ENCODE measurements around the gene ADAP1. TPM values are rescaled to one million over a fixed set of nuclear protein-coding genes. Genes with fewer than 3 reads are reported as not detected.
A peak's percentile ranks its signal among the peaks of the same experiment; 100 is the strongest.

ADAP1 gene
- total RNA-seq, 3 donors from 2014 or later, result 75.0 to 79.6 (median 79.5) TPM

- Mint-ChIP-seq H3K9me3 (no peaks in the 10 kb centered on the region), H3K4me3 (no peak overlapping the region), H3K4me1 (ENCODE audit: low read depth) (no peaks in the 10 kb centered on the region), H3K36me3 (ENCODE audit: insufficient read depth) (no peaks in the 10 kb centered on the region), H3K27me3 (ENCODE audit: low read depth) (peaks cover 8% of the 10 kb centered on the region)
- DNase-seq (no peak), ATAC-seq (no peak)
Observed at GRCh38 chr7:982511-983003, 28.1 kb upstream of the ADAP1 start.

GRCh38 chr7:981793-982510, 27.5 kb upstream of the ADAP1 start:
- Mint-ChIP-seq H3K4me1 (ENCODE audit: low read depth) (no peaks in the 10 kb centered on the region), H3K4me3 (no peak overlapping the region), H3K36me3 (ENCODE audit: insufficient read depth) (no peaks in the 10 kb centered on the region), H3K27me3 (ENCODE audit: low read depth) (peaks cover 8% of the 10 kb centered on the region), H3K9me3 (no peaks in the 10 kb centered on the region)
- DNase-seq (no peak), ATAC-seq (no peak)

- Mint-ChIP-seq H3K27me3 (ENCODE audit: low read depth) (no peaks in the 10 kb centered on the region), H3K9me3 (no peaks in the 10 kb centered on the region), H3K36me3 (ENCODE audit: insufficient read depth) (no peaks in the 10 kb centered on the region), H3K4me3 (no peak overlapping the region), H3K4me1 (ENCODE audit: low read depth) (no peaks in the 10 kb centered on the region)
- no peak for ATAC-seq
- no peak for DNase-seq
Observed at GRCh38 chr7:979886-980571, 25.5 kb upstream of the ADAP1 start.

- Mint-ChIP-seq H3K9me3 (no peaks in the 10 kb centered on the region), H3K36me3 (ENCODE audit: insufficient read depth) (no peaks in the 10 kb centered on the region), H3K4me3 (no peak overlapping the region), H3K4me1 (ENCODE audit: low read depth) (peaks cover 5% of the 10 kb centered on the region), H3K27me3 (ENCODE audit: low read depth) (no peaks in the 10 kb centered on the region)
- ATAC-seq, result no peak
- DNase-seq, result no peak
Observed at GRCh38 chr7:979151-979550, 24.7 kb upstream of the ADAP1 start.

GRCh38 chr7:978416-979091, 24.1 kb upstream of the ADAP1 start:
- H3K27me3 Mint-ChIP-seq (ENCODE audit: low read depth), result no peaks in the 10 kb centered on the region
- peaks cover 6% of the 10 kb centered on the region for H3K4me1 Mint-ChIP-seq (ENCODE audit: low read depth)
- no peak overlapping the region for H3K4me3 Mint-ChIP-seq
- no peaks in the 10 kb centered on the region for H3K9me3 Mint-ChIP-seq
- H3K36me3 Mint-ChIP-seq (ENCODE audit: insufficient read depth), result no peaks in the 10 kb centered on the region
- no peak for ATAC-seq
- no peak for DNase-seq

GRCh38 chr7:978049-978346, 23.5 kb upstream of the ADAP1 start:
- DNase-seq (no peak), ATAC-seq (no peak)
- Mint-ChIP-seq H3K4me3 (no peak overlapping the region), H3K36me3 (ENCODE audit: insufficient read depth) (no peaks in the 10 kb centered on the region), H3K27me3 (ENCODE audit: low read depth) (no peaks in the 10 kb centered on the region), H3K9me3 (no peaks in the 10 kb centered on the region), H3K4me1 (ENCODE audit: low read depth) (peaks cover 11% of the 10 kb centered on the region)

- H3K36me3 Mint-ChIP-seq (ENCODE audit: insufficient read depth), result peaks cover 1% of the 10 kb centered on the region
- DNase-seq (no peak), ATAC-seq (no peak)
- H3K4me1 Mint-ChIP-seq (ENCODE audit: low read depth), result peaks cover 17% of the 10 kb centered on the region
- H3K27me3 Mint-ChIP-seq (ENCODE audit: low read depth), result no peaks in the 10 kb centered on the region
- no peak overlapping the region for H3K4me3 Mint-ChIP-seq
- no peaks in the 10 kb centered on the region for H3K9me3 Mint-ChIP-seq
Observed at GRCh38 chr7:977326-978048, 23.0 kb upstream of the ADAP1 start.

GRCh38 chr7:976901-977325, 22.4 kb upstream of the ADAP1 start:
- Mint-ChIP-seq H3K4me3 (no peak overlapping the region), H3K9me3 (no peaks in the 10 kb centered on the region), H3K4me1 (ENCODE audit: low read depth) (peaks cover 22% of the 10 kb centered on the region), H3K27me3 (ENCODE audit: low read depth) (no peaks in the 10 kb centered on the region), H3K36me3 (ENCODE audit: insufficient read depth) (peaks cover 6% of the 10 kb centered on the region)
- ATAC-seq (no peak), DNase-seq (no peak)

- no peak for ATAC-seq
- Mint-ChIP-seq H3K4me3 (peak overlapping the region; percentile 93), H3K4me1 (ENCODE audit: low read depth) (peaks cover 29% of the 10 kb centered on the region), H3K36me3 (ENCODE audit: insufficient read depth) (peaks cover 12% of the 10 kb centered on the region), H3K27me3 (ENCODE audit: low read depth) (no peaks in the 10 kb centered on the region), H3K9me3 (no peaks in the 10 kb centered on the region)
- DNase-seq, result no peak
Observed at GRCh38 chr7:975702-976473, 21.4 kb upstream of the ADAP1 start.

- DNase-seq (peak; percentile 86), ATAC-seq (peak; percentile 93)
- Mint-ChIP-seq H3K4me1 (ENCODE audit: low read depth) (peaks cover 31% of the 10 kb centered on the region), H3K27me3 (ENCODE audit: low read depth) (no peaks in the 10 kb centered on the region), H3K9me3 (no peaks in the 10 kb centered on the region), H3K36me3 (ENCODE audit: insufficient read depth) (peaks cover 13% of the 10 kb centered on the region), H3K4me3 (peak within 1 kb of the TSS; percentile 93)
Observed at GRCh38 chr7:974820-975681, 20.6 kb upstream of the ADAP1 start, which contains the start of gene COX19. TSS of gene COX19 (minus strand) at chr7:975549. CDS start at chr7:975509, 40 bp downstream.

- no peak for DNase-seq
- no peaks in the 10 kb centered on the region for H3K27me3 Mint-ChIP-seq (ENCODE audit: low read depth)
- peaks cover 13% of the 10 kb centered on the region for H3K36me3 Mint-ChIP-seq (ENCODE audit: insufficient read depth)
Observed at GRCh38 chr7:974172-974571, 19.7 kb upstream of the ADAP1 start.

GRCh38 chr7:973312-973711, 18.8 kb upstream of the ADAP1 start:
- Mint-ChIP-seq H3K27me3 (ENCODE audit: low read depth) (no peaks in the 10 kb centered on the region), H3K9me3 (no peaks in the 10 kb centered on the region), H3K4me3 (peak overlapping the region; percentile 70), H3K4me1 (ENCODE audit: low read depth) (peaks cover 31% of the 10 kb centered on the region), H3K36me3 (ENCODE audit: insufficient read depth) (peaks cover 13% of the 10 kb centered on the region)
- DNase-seq (no peak), ATAC-seq (no peak)

More at GRCh38 chr7:974172-974571, 19.7 kb upstream of the ADAP1 start:
- peak overlapping the region; percentile 93 for H3K4me3 Mint-ChIP-seq
- ATAC-seq, result no peak
- peaks cover 31% of the 10 kb centered on the region for H3K4me1 Mint-ChIP-seq (ENCODE audit: low read depth)
- no peaks in the 10 kb centered on the region for H3K9me3 Mint-ChIP-seq

All from activated T-cell treated with anti-CD3 and anti-CD28 coated beads, Interleukin-2, amount 50 U/mL, for 4 hours (primary cell).